Pons (tissue), 1 donor: ENCODE measurements around the gene CTSH.
A peak's percentile ranks its signal among the peaks of the same experiment; 100 is the strongest.

Experiments
- DNase-seq: peaks from one replicate; pipeline ENCODE4 v3.0.0-alpha.2; 2016; ENCODE audit warnings: low spot score

The CTSH gene

GRCh38 chr15:78944669-78945407, at the start of gene CTSH:
Gene CTSH, minus strand, starts transcription at chr15:78945046. Its CDS starts 65 bp downstream, at chr15:78944981.
- DNase-seq, result no peak

- DNase-seq, result no peak
Observed at GRCh38 chr15:78993931-78994530, 49.2 kb upstream of the CTSH start.

- DNase-seq, result no peak
Observed at GRCh38 chr15:78993257-78993930, 48.5 kb upstream of the CTSH start.

GRCh38 chr15:78992416-78993256, 47.8 kb upstream of the CTSH start:
- DNase-seq, result peak; percentile 67

GRCh38 chr15:78991879-78992278, 47.0 kb upstream of the CTSH start:
- no peak for DNase-seq

- no peak for DNase-seq
Observed at GRCh38 chr15:78991476-78991875, 46.6 kb upstream of the CTSH start.

- DNase-seq, result no peak
Observed at GRCh38 chr15:78990278-78990677, 45.4 kb upstream of the CTSH start.

GRCh38 chr15:78989701-78990240, 44.9 kb upstream of the CTSH start:
- DNase-seq, result no peak

GRCh38 chr15:78988361-78988911, 43.6 kb upstream of the CTSH start:
- peak; percentile 84 for DNase-seq

- no peak for DNase-seq
Observed at GRCh38 chr15:78987556-78988360, 42.9 kb upstream of the CTSH start.

- DNase-seq, result no peak
Observed at GRCh38 chr15:78985859-78986475, 41.1 kb upstream of the CTSH start.

- no peak for DNase-seq
Observed at GRCh38 chr15:78984041-78984440, 39.2 kb upstream of the CTSH start.

- DNase-seq, result no peak
Observed at GRCh38 chr15:78983146-78983918, 38.5 kb upstream of the CTSH start.

- no peak for DNase-seq
Observed at GRCh38 chr15:78982736-78983135, 37.9 kb upstream of the CTSH start.

- no peak for DNase-seq
Observed at GRCh38 chr15:78981532-78982313, 36.9 kb upstream of the CTSH start.

- DNase-seq, result peak; percentile 87
Observed at GRCh38 chr15:78979456-78980320, 34.8 kb upstream of the CTSH start.

GRCh38 chr15:78978601-78979179, 33.8 kb upstream of the CTSH start:
- no peak for DNase-seq
